Endothelial cell of umbilical vein (primary cell): ENCODE results near the gene UPP1.

ENCODE experiments used
- CTCF ChIP-seq, 2 donors: IDR thresholded peaks; 1 replicate in 1 of 2; 2 replicates in 1 of 2; pipeline ENCODE4 v1.5.1; 2011; ENCODE audit warnings: low read length in 2 of 2, mild to moderate bottlenecking in 2 of 2, moderate library complexity in 2 of 2, control low read depth in 1 of 2, inconsistent platforms in 1 of 2, low read depth in 1 of 2; ENCODE audit not compliant: insufficient read depth in 1 of 2; ENCODE audit errors: extremely low read depth in 1 of 2
- JUN ChIP-seq: IDR thresholded peaks from 2 replicates; pipeline ENCODE4 v1.6.1; 2011; ENCODE audit warnings: borderline replicate concordance, low read depth; ENCODE audit not compliant: insufficient read length, insufficient read depth
- POLR2A ChIP-seq: IDR thresholded peaks from 2 replicates; pipeline ENCODE4 v1.6.1; 2012; ENCODE audit warnings: low read depth, mild to moderate bottlenecking, control low read depth, low read length

- peak; percentile 62 for TF ChIP-seq POLR2A
- no peak for TF ChIP-seq CTCF (IDR thresholded peaks at IDR 0.05; ENCODE audit: extremely low read depth in 1 of 2, insufficient read depth in 1 of 2, low read depth in 1 of 2, low read length in 2 of 2)
- TF ChIP-seq JUN: no peak
These were observed 1.2 kb downstream of the UPP1 start for GRCh38 chr7:48090095-48090805.
